GM18498 (cell line): Measurements from ENCODE around the gene AUP1.
A peak's percentile ranks its signal among the peaks of the same experiment; 100 is the strongest.

Source experiments
- ATAC-seq: cut with Tn5 transposase; IDR thresholded peaks from one replicate; pipeline ENCODE4 v1.9.1; 2021; ENCODE audit warnings: mild to moderate bottlenecking, moderate library complexity; ENCODE audit not compliant: unreplicated experiment

Gene AUP1

GRCh38 chr2:74556831-74557370 lies 27.4 kb upstream of the AUP1 start:
- ATAC-seq = no peak

GRCh38 chr2:74556159-74556558 lies 26.7 kb upstream of the AUP1 start:
- ATAC-seq = no peak

GRCh38 chr2:74555610-74556103 lies 26.2 kb upstream of the AUP1 start:
- ATAC-seq = no peak

GRCh38 chr2:74554820-74555531 lies 25.5 kb upstream of the AUP1 start:
- ATAC-seq = peak; percentile 50

- peak; percentile 61 for ATAC-seq
Observed at GRCh38 chr2:74553892-74554819, 24.6 kb upstream of the AUP1 start, which contains the start of the genes DOK1 and LOXL3. DOK1 (plus strand) TSS chr2:74554720; CDS start chr2:74554755, 35 bp downstream. LOXL3 (minus strand) TSS chr2:74553942; CDS start chr2:74552634, 1,308 bp downstream.

- no peak for ATAC-seq
Observed at GRCh38 chr2:74552914-74553811, 23.7 kb upstream of the AUP1 start.

GRCh38 chr2:74551942-74552913 lies 22.7 kb upstream of the AUP1 start:
- peak; percentile 13 for ATAC-seq

- no peak for ATAC-seq
Observed at GRCh38 chr2:74551530-74551929, 22.0 kb upstream of the AUP1 start.

- ATAC-seq = no peak
Observed at GRCh38 chr2:74550231-74550630, 20.7 kb upstream of the AUP1 start.

- ATAC-seq = peak; percentile 37
Observed at GRCh38 chr2:74548900-74549826, 19.7 kb upstream of the AUP1 start.

GRCh38 chr2:74548285-74548899 lies 18.9 kb upstream of the AUP1 start:
- no peak for ATAC-seq

- no peak for ATAC-seq
Observed at GRCh38 chr2:74546004-74546403, 16.5 kb upstream of the AUP1 start.

GRCh38 chr2:74544634-74545033 lies 15.1 kb upstream of the AUP1 start:
- no peak for ATAC-seq

GRCh38 chr2:74542978-74543377 lies 13.5 kb upstream of the AUP1 start:
- ATAC-seq = no peak

- ATAC-seq = no peak
Observed at GRCh38 chr2:74540291-74540690, 10.8 kb upstream of the AUP1 start.

- no peak for ATAC-seq
Observed at GRCh38 chr2:74538881-74539339, 9.4 kb upstream of the AUP1 start.

GRCh38 chr2:74537140-74537539 lies 7.6 kb upstream of the AUP1 start:
- no peak for ATAC-seq
